GM23338 (cell line): Measurements from ENCODE around the gene CD177.

Source experiments
- CREB1 ChIP-seq: fragments of 250-450 bp; sonication (Bioruptor Pico); IDR thresholded peaks from 2 replicates; pipeline ENCODE4 v1.5.0; 2020; ENCODE audit warnings: low read depth, mild to moderate bottlenecking, moderate library complexity
- CTCF ChIP-seq, 2 experiments: fragments of 200-600 bp in 1 of 2; sonication (generic) in 1 of 2; conservative IDR thresholded peaks; 2 replicates each; pipeline versions ENCODE4 v1.5.1 to v1.6.1; 2016 to 2017; ENCODE audit warnings: antibody characterized with exemption in 2 of 2, low read depth in 2 of 2, mild to moderate bottlenecking in 2 of 2, moderate library complexity in 1 of 2
- JUNB ChIP-seq: IDR thresholded peaks from one replicate; pipeline ENCODE4 v1.6.1; 2016; ENCODE audit warnings: antibody characterized with exemption; ENCODE audit not compliant: unreplicated experiment

- TF ChIP-seq CREB1 (CRISPR knock-in tag) (no peak), CTCF (conservative IDR thresholded peaks at IDR 0.05; ENCODE audit: low read depth in 2 of 2) (no peak), JUNB (no peak)
Observed at GRCh38 chr19:43330726-43331434, 22.6 kb upstream of the CD177 start.
